Measurements from ENCODE around the gene MARF1.

DNA sequence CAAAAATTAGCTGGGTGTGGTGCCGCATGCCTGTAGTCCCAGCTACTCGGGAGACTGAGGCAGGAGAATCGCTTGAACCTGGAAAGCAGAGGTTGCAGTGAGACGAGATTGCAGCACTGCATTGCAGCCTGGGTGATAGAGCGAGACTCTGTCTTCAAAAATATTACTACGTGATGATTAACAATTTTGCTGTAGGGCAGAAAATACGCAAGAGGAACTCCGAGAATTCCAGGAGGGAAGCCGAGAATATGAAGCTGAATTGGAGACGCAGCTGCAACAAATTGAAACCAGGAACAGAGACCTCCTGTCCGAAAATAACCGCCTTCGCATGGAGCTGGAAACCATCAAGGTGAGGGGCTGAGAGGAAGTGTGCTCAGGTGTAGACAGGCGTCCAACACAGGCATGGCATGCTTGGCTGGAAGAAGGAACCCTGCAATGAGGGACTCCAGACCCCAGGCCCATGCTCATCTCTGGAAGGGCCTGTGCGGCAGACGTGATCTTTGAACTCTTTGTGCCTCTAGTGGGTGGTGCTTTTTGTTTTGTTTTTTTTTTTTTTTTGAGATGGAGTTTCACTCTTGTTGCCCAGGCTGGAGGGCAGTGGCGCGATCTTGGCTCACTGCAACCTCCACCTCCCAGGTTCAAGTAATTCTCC, 24.3 kb upstream of the MARF1 start:
- no peak for TF ChIP-seq POLR2A (IDR thresholded peaks at IDR 0.05)
- TF ChIP-seq, protein P1, sequence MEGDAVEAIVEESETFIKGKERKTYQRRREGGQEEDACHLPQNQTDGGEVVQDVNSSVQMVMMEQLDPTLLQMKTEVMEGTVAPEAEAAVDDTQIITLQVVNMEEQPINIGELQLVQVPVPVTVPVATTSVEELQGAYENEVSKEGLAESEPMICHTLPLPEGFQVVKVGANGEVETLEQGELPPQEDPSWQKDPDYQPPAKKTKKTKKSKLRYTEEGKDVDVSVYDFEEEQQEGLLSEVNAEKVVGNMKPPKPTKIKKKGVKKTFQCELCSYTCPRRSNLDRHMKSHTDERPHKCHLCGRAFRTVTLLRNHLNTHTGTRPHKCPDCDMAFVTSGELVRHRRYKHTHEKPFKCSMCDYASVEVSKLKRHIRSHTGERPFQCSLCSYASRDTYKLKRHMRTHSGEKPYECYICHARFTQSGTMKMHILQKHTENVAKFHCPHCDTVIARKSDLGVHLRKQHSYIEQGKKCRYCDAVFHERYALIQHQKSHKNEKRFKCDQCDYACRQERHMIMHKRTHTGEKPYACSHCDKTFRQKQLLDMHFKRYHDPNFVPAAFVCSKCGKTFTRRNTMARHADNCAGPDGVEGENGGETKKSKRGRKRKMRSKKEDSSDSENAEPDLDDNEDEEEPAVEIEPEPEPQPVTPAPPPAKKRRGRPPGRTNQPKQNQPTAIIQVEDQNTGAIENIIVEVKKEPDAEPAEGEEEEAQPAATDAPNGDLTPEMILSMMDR (IDR thresholded peaks at IDR 0.05), result no peak

Measured in lower leg skin (tissue), 3 donors.